OCI-LY3 (cell line): ENCODE measurements around the gene CFAP97D2.

Experiments
- H2AFZ ChIP-seq: fragments of 200-600, 300-600 bp; shearing (Covaris generic); 2 replicates; pipeline ENCODE4 v1.6.0; 2014; ENCODE audit warnings: antibody characterized with exemption, low read depth, low read length
- H3K27ac ChIP-seq: fragments of 200-600, 300-600 bp; sonication (generic); 2 replicates; pipeline ENCODE4 v1.5.1; 2014; ENCODE audit warnings: mild to moderate bottlenecking, low read length, moderate library complexity, mixed read lengths
- H3K27me3 ChIP-seq: fragments of 200-600, 300-600 bp; sonication (generic); 2 replicates; pipeline ENCODE4 v1.6.1; 2014; ENCODE audit warnings: low read depth, low read length, mixed read lengths
- H3K36me3 ChIP-seq: fragments of 200-600, 300-600 bp; sonication (generic); replicated peaks from 2 replicates; pipeline ENCODE3; 2014; ENCODE audit warnings: low read depth, low read length, mixed read lengths
- H3K4me1 ChIP-seq: fragments of 300-600, 200-600 bp; sonication (generic); 2 replicates; pipeline ENCODE4 v1.6.1; 2014; ENCODE audit warnings: low read length, mixed read lengths
- H3K4me2 ChIP-seq: fragments of 200-600, 300-600 bp; sonication (generic); 2 replicates; pipeline ENCODE4 v1.6.1; 2014; ENCODE audit warnings: low read length, mixed read lengths
- H3K4me3 ChIP-seq: fragments of 300-600, 200-600 bp; sonication (generic); 2 replicates; pipeline ENCODE4 v1.5.1; 2014; ENCODE audit warnings: antibody characterized with exemption, mild to moderate bottlenecking, low read length, moderate library complexity
- H3K79me2 ChIP-seq: fragments of 300-600, 200-600 bp; shearing (Covaris generic); 2 replicates; pipeline ENCODE4 v1.6.1; 2014; ENCODE audit warnings: mild to moderate bottlenecking, low read length, mixed read lengths
- H3K9ac ChIP-seq: fragments of 300-600, 200-600 bp; shearing (Covaris generic); 2 replicates; pipeline ENCODE4 v1.6.0; 2014; ENCODE audit warnings: mild to moderate bottlenecking, low read length, moderate library complexity
- H3K9me3 ChIP-seq: fragments of 200-600, 300-600 bp; shearing (Covaris generic); 2 replicates; pipeline ENCODE4 v1.6.1; 2014; ENCODE audit warnings: low read length, mixed read lengths; ENCODE audit not compliant: insufficient read depth
- H4K20me1 ChIP-seq: fragments of 200-600, 300-600 bp; sonication (generic); 2 replicates; pipeline ENCODE4 v1.6.1; 2016; ENCODE audit warnings: low read length, mixed read lengths; ENCODE audit not compliant: insufficient read depth
- EZH2phosphoT487 ChIP-seq: fragments of 200-600 bp; shearing (Covaris generic); IDR thresholded peaks from 2 replicates; pipeline ENCODE4 v1.6.1; 2018; ENCODE audit warnings: antibody characterized with exemption, mixed run types, low read depth
- TF ChIP-seq, protein P1 (sequence below): fragments of 200-600, 300-600 bp; sonication (generic); IDR thresholded peaks from 2 replicates; pipeline ENCODE4 v1.5.1; 2014; ENCODE audit warnings: antibody characterized with exemption, low read length, low read depth

Gene CFAP97D2

GRCh38 chr13:114230117-114230516 is 51.1 kb downstream of the CFAP97D2 start:
- H3K9ac ChIP-seq = no peak overlapping the region
- H3K27ac ChIP-seq = no peak overlapping the region
- H3K4me1 ChIP-seq = peaks cover 12% of the 10 kb centered on the region
- TF ChIP-seq EZH2phosphoT487 = no peak
- TF ChIP-seq, protein P1, sequence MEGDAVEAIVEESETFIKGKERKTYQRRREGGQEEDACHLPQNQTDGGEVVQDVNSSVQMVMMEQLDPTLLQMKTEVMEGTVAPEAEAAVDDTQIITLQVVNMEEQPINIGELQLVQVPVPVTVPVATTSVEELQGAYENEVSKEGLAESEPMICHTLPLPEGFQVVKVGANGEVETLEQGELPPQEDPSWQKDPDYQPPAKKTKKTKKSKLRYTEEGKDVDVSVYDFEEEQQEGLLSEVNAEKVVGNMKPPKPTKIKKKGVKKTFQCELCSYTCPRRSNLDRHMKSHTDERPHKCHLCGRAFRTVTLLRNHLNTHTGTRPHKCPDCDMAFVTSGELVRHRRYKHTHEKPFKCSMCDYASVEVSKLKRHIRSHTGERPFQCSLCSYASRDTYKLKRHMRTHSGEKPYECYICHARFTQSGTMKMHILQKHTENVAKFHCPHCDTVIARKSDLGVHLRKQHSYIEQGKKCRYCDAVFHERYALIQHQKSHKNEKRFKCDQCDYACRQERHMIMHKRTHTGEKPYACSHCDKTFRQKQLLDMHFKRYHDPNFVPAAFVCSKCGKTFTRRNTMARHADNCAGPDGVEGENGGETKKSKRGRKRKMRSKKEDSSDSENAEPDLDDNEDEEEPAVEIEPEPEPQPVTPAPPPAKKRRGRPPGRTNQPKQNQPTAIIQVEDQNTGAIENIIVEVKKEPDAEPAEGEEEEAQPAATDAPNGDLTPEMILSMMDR = no peak
- H3K9me3 ChIP-seq = no peaks in the 10 kb centered on the region
- H3K4me2 ChIP-seq = no peak overlapping the region
- H3K79me2 ChIP-seq = peaks cover 4% of the 10 kb centered on the region
- H4K20me1 ChIP-seq = no peaks in the 10 kb centered on the region
- H3K36me3 ChIP-seq = no peaks in the 10 kb centered on the region
- no peak overlapping the region for H2AFZ ChIP-seq
- no peak overlapping the region for H3K4me3 ChIP-seq
- peaks cover 28% of the 10 kb centered on the region for H3K27me3 ChIP-seq

- Histone ChIP-seq H3K4me2 (no peak overlapping the region), H3K79me2 (peaks cover 8% of the 10 kb centered on the region), H3K36me3 (no peaks in the 10 kb centered on the region), H2AFZ (no peak overlapping the region), H3K9ac (no peak overlapping the region), H3K4me3 (no peak overlapping the region), H4K20me1 (peaks cover under 1% of the 10 kb centered on the region; the same call in 1 of the 2 replicates), H3K27ac (no peak overlapping the region), H3K27me3 (peaks cover 28% of the 10 kb centered on the region), H3K9me3 (no peaks in the 10 kb centered on the region), H3K4me1 (peaks cover 12% of the 10 kb centered on the region)
- TF ChIP-seq, protein P1 = no peak
- TF ChIP-seq EZH2phosphoT487 = no peak
Observed at GRCh38 chr13:114230575-114230974, 51.5 kb downstream of the CFAP97D2 start.

DNA sequence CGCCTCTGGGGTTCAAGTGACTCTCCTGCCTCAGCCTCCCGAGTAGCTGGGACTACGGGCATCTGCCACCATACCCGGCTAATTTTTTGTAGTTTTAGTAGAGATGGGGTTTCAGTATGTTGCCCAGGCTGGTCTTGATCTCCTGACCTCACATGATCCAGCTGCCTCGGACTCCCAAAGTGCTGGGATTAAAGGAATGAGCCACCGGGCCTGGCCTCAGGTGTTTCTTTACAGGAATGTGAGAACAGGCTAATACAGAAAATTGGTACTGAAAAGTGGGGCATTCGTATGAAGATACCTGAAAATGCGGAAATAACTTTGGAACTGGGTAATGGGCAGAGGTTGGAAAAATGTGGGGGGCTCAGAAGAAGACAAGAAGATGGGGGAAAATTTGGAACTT is 52.8 kb downstream of the CFAP97D2 start:
- Histone ChIP-seq H3K36me3 (peaks cover 3% of the 10 kb centered on the region), H3K4me3 (no peak overlapping the region), H3K9me3 (no peaks in the 10 kb centered on the region), H3K27me3 (peaks cover 28% of the 10 kb centered on the region), H3K27ac (no peak overlapping the region), H4K20me1 (peaks cover 11% of the 10 kb centered on the region; the same call in 1 of the 2 replicates), H3K79me2 (peaks cover 21% of the 10 kb centered on the region), H3K4me2 (no peak overlapping the region), H3K4me1 (peaks cover 13% of the 10 kb centered on the region), H3K9ac (no peak overlapping the region), H2AFZ (no peak overlapping the region)
- TF ChIP-seq, protein P1 = no peak
- TF ChIP-seq EZH2phosphoT487 = no peak

- Histone ChIP-seq H3K4me3 (peak overlapping the region; percentile 80), H3K9ac (peak overlapping the region; percentile 33; the same call in 1 of the 2 replicates), H3K4me2 (peak overlapping the region; percentile 80), H2AFZ (peak overlapping the region; percentile 97), H4K20me1 (peaks cover 11% of the 10 kb centered on the region; the same call in 1 of the 2 replicates), H3K27me3 (peaks cover 16% of the 10 kb centered on the region), H3K27ac (no peak overlapping the region), H3K9me3 (no peaks in the 10 kb centered on the region), H3K36me3 (peaks cover 15% of the 10 kb centered on the region), H3K79me2 (peaks cover 23% of the 10 kb centered on the region), H3K4me1 (peaks cover 10% of the 10 kb centered on the region)
- no peak for TF ChIP-seq EZH2phosphoT487
- TF ChIP-seq, protein P1 = no peak
Observed at GRCh38 chr13:114234266-114234644, 55.2 kb downstream of the CFAP97D2 start.
